GM23248 (cell line): ENCODE results near the gene CGREF1.

Experiments used
- EZH2 ChIP-seq: fragments of 200-600 bp; sonication (generic); IDR thresholded peaks from 2 replicates; pipeline ENCODE4 v1.6.1; 2018; ENCODE audit warnings: antibody characterized with exemption, mild to moderate bottlenecking; ENCODE audit not compliant: insufficient read depth, poor library complexity, severe bottlenecking
- EZH2phosphoT487 ChIP-seq: fragments of 200-600 bp; sonication (generic); IDR thresholded peaks from 2 replicates; pipeline ENCODE4 v1.6.1; 2018; ENCODE audit warnings: antibody characterized with exemption, moderate library complexity, mild to moderate bottlenecking, low read depth; ENCODE audit not compliant: insufficient read depth

DNA sequence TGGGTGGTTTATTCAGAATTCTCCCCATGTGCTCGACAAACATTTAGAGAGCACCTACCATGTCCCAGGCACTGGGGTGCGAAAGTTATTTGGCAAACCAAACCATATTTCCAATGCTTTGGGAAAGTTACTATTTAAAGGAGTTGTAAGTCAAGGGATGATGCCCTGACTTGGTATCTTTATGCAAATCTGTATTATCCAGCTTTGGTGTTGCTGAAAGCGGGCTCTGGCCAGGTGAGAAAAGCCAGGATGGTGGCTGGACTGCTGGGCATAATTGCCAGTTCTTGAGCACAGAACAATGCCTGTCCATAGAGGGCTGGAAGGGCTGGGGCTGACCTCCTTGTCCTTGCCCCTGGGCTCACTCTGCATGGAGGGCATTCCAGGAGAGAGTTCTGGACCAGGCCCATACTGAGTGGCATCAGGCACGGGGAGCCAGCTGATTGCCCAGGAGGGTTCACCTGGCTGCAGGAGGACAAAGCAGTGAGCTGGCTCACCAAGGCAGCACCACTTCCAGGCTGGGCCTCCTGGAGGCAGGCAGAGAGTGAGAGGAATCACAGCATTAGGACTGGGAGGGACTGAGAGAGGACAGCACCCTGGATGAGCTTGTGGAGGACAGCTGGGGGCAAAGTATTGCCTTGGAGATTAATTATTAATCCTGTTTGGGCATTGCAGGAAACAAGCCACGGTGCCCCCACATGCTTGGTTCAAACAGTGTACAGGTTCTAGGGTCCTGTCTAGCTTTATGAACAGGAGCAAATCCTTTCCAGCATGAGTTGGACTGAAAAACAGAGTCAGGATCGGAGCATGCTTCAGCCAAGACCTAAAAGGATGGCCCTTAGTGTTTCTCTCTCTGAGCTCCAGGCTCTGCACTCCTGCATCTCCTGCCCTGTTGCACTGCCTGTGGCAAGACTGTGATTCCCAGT lies 25.2 kb downstream of the CGREF1 start:
- no peak for TF ChIP-seq EZH2phosphoT487
- no peak for TF ChIP-seq EZH2
